Astrocyte (in vitro differentiated cells and primary cell): ENCODE data around the gene SIRPB2.

ENCODE experiments used
- CTCF ChIP-seq: IDR thresholded peaks from 2 replicates; pipeline ENCODE4 v1.5.1; 2011; ENCODE audit warnings: low read depth, mild to moderate bottlenecking, inconsistent platforms, low read length, moderate library complexity; ENCODE audit not compliant: insufficient read depth
- EZH2 ChIP-seq: IDR thresholded peaks from 2 replicates; pipeline ENCODE4 v1.6.1; 2012; ENCODE audit warnings: mild to moderate bottlenecking, low read length, inconsistent platforms; ENCODE audit not compliant: insufficient read depth

GRCh38 chr20:1533059-1533458 is 41.8 kb upstream of the SIRPB2 start:
- TF ChIP-seq CTCF (no peak), EZH2 (no peak)
